ENCODE measurements around the gene RIMBP2. TPM values are rescaled to one million over a fixed set of nuclear protein-coding genes. Genes with fewer than 3 reads are reported as not detected.

The RIMBP2 gene
- total RNA-seq, 6 experiments from 2014 or later: not detected

- Mint-ChIP-seq H3K9me3 (peaks cover 64% of the 10 kb centered on the region), H3K27ac (no peak overlapping the region), H3K27me3 (ENCODE audit: insufficient read depth) (peaks cover 3% of the 10 kb centered on the region), H3K36me3 (ENCODE audit: low read depth) (peaks cover 9% of the 10 kb centered on the region; the same call in 1 of the 2 replicates), H3K4me1 (ENCODE audit: low read depth) (no peaks in the 10 kb centered on the region), H3K4me3 (no peak overlapping the region)
- DNase-seq: no peak
- TF ChIP-seq CTCF (IDR thresholded peaks at IDR 0.05): no peak
Measured at GRCh38 chr12:130412384-130412783, 303.7 kb downstream of the RIMBP2 start.

- no peaks in the 10 kb centered on the region for H3K4me1 Mint-ChIP-seq (ENCODE audit: low read depth)
- TF ChIP-seq CTCF (IDR thresholded peaks at IDR 0.05): no peak
- H3K27ac Mint-ChIP-seq: no peak overlapping the region
- peaks cover 2% of the 10 kb centered on the region; the same call in 1 of the 2 replicates for H3K27me3 Mint-ChIP-seq (ENCODE audit: insufficient read depth)
- no peak overlapping the region for H3K4me3 Mint-ChIP-seq
- DNase-seq: no peak
- H3K36me3 Mint-ChIP-seq (ENCODE audit: low read depth): no peaks in the 10 kb centered on the region
- peaks cover 56% of the 10 kb centered on the region for H3K9me3 Mint-ChIP-seq
Measured at GRCh38 chr12:130405332-130405731, 310.8 kb downstream of the RIMBP2 start.

GRCh38 chr12:130401703-130402102 is 314.4 kb downstream of the RIMBP2 start:
- Mint-ChIP-seq H3K4me1 (ENCODE audit: low read depth) (no peaks in the 10 kb centered on the region), H3K27ac (no peak overlapping the region), H3K9me3 (peaks cover 39% of the 10 kb centered on the region), H3K4me3 (no peak overlapping the region), H3K36me3 (ENCODE audit: low read depth) (no peaks in the 10 kb centered on the region), H3K27me3 (ENCODE audit: insufficient read depth) (peaks cover 2% of the 10 kb centered on the region; the same call in 1 of the 2 replicates)
- no peak for DNase-seq
- no peak for TF ChIP-seq CTCF (IDR thresholded peaks at IDR 0.05)

- Mint-ChIP-seq H3K4me3 (no peak overlapping the region), H3K9me3 (peaks cover 52% of the 10 kb centered on the region), H3K27ac (no peak overlapping the region), H3K27me3 (ENCODE audit: insufficient read depth) (peaks cover 2% of the 10 kb centered on the region; the same call in 1 of the 2 replicates), H3K4me1 (ENCODE audit: low read depth) (no peaks in the 10 kb centered on the region), H3K36me3 (ENCODE audit: low read depth) (peaks cover 5% of the 10 kb centered on the region; the same call in 1 of the 2 replicates)
- no peak for DNase-seq
- TF ChIP-seq CTCF (IDR thresholded peaks at IDR 0.05): no peak
Measured at GRCh38 chr12:130398100-130398848, 317.8 kb downstream of the RIMBP2 start.

GRCh38 chr12:130396667-130397066 is 319.4 kb downstream of the RIMBP2 start:
- H3K27ac Mint-ChIP-seq: no peak overlapping the region
- no peaks in the 10 kb centered on the region for H3K4me1 Mint-ChIP-seq (ENCODE audit: low read depth)
- no peaks in the 10 kb centered on the region; the same call in 1 of the 2 replicates for H3K27me3 Mint-ChIP-seq (ENCODE audit: insufficient read depth)
- peaks cover 5% of the 10 kb centered on the region; the same call in 1 of the 2 replicates for H3K36me3 Mint-ChIP-seq (ENCODE audit: low read depth)
- no peak overlapping the region for H3K4me3 Mint-ChIP-seq
- TF ChIP-seq CTCF (IDR thresholded peaks at IDR 0.05): no peak
- DNase-seq: no peak
- H3K9me3 Mint-ChIP-seq: peaks cover 40% of the 10 kb centered on the region

Data from HFFc6 (cell line).